ENCODE data around the gene GET4. TPM values are rescaled to one million over a fixed set of nuclear protein-coding genes. Genes with fewer than 3 reads are reported as not detected.

The GET4 gene
- total and polyA plus RNA-seq, 2 of the 13 experiments (the other 11 are each of a cell fraction or from before 2014, with no cell fraction given), result 28.2 to 35.2 TPM

GRCh38 chr7:876077-876971, at the start of gene GET4 (continued):
- TF ChIP-seq ZNF276 (CRISPR knock-in tag; IDR thresholded peaks at IDR 0.05; ENCODE audit: low read depth) (peak; percentile 69; the same call in 1 of the 2 replicates), ZNF264 (CRISPR knock-in tag; IDR thresholded peaks at IDR 0.05) (no peak), KLF9 (CRISPR knock-in tag; IDR thresholded peaks at IDR 0.05; ENCODE audit: low read depth) (no peak), ZSCAN12 (CRISPR knock-in tag; IDR thresholded peaks at IDR 0.05) (no peak), NR1H2 (CRISPR knock-in tag; IDR thresholded peaks at IDR 0.05; ENCODE audit: borderline replicate concordance, low read depth) (no peak), DRAP1 (CRISPR knock-in tag; IDR thresholded peaks at IDR 0.05) (0 out of 2 replicates have a peak, but pooled peaks have one; percentile 17), IRX3 (CRISPR knock-in tag; IDR thresholded peaks at IDR 0.05; ENCODE audit: borderline replicate concordance, low read depth) (peak; percentile 65), TGIF2 (CRISPR knock-in tag; IDR thresholded peaks at IDR 0.05) (0 out of 2 replicates have a peak, but pooled peaks have one; percentile 53), ZNF430 (CRISPR knock-in tag; IDR thresholded peaks at IDR 0.05) (peak; percentile 52; the same call in 1 of the 2 replicates), ZFP36 (IDR thresholded peaks at IDR 0.05; ENCODE audit: borderline replicate concordance, low read depth, low read length, partially characterized antibody) (no peak), ZNF547 (CRISPR knock-in tag; IDR thresholded peaks at IDR 0.05) (peak; percentile 84), ZNF589 (CRISPR knock-in tag; conservative IDR thresholded peaks at IDR 0.05) (no peak), SNAPC5 (CRISPR knock-in tag; IDR thresholded peaks at IDR 0.05; ENCODE audit: borderline replicate concordance) (no peak), E2F5 (CRISPR knock-in tag; conservative IDR thresholded peaks at IDR 0.05) (peak; percentile 46; the same call in 1 of the 2 replicates), ERF (CRISPR knock-in tag; IDR thresholded peaks at IDR 0.05) (peak; percentile 19), HDAC2 (CRISPR knock-in tag; IDR thresholded peaks at IDR 0.05) (no peak), AHR (CRISPR knock-in tag; IDR thresholded peaks at IDR 0.05) (peak; percentile 62; the same call in 1 of the 2 replicates), ZKSCAN8 (CRISPR knock-in tag; IDR thresholded peaks at IDR 0.05; ENCODE audit: borderline replicate concordance) (no peak), CENPX (CRISPR knock-in tag; IDR thresholded peaks at IDR 0.05) (no peak), FOXO1 (CRISPR knock-in tag; IDR thresholded peaks at IDR 0.05) (peak; percentile 25; the same call in 1 of the 2 replicates), ZNF275 (CRISPR knock-in tag; IDR thresholded peaks at IDR 0.05; ENCODE audit: borderline replicate concordance) (peak; percentile 50; the same call in 1 of the 2 replicates), ZBTB43 (CRISPR knock-in tag; conservative IDR thresholded peaks at IDR 0.05) (peak; percentile 52; the same call in 1 of the 2 replicates), ZNF329 (CRISPR knock-in tag; IDR thresholded peaks at IDR 0.05; ENCODE audit: low read depth) (peak; percentile 59; the same call in 1 of the 2 replicates)

Data from HepG2 (cell line).